ENCODE results near the gene SCLY. TPM values are rescaled to one million over a fixed set of nuclear protein-coding genes. Genes with fewer than 3 reads are reported as not detected.

The SCLY gene
- total RNA-seq, 1 experiment from 2014 or later: 28.7 TPM

DNA sequence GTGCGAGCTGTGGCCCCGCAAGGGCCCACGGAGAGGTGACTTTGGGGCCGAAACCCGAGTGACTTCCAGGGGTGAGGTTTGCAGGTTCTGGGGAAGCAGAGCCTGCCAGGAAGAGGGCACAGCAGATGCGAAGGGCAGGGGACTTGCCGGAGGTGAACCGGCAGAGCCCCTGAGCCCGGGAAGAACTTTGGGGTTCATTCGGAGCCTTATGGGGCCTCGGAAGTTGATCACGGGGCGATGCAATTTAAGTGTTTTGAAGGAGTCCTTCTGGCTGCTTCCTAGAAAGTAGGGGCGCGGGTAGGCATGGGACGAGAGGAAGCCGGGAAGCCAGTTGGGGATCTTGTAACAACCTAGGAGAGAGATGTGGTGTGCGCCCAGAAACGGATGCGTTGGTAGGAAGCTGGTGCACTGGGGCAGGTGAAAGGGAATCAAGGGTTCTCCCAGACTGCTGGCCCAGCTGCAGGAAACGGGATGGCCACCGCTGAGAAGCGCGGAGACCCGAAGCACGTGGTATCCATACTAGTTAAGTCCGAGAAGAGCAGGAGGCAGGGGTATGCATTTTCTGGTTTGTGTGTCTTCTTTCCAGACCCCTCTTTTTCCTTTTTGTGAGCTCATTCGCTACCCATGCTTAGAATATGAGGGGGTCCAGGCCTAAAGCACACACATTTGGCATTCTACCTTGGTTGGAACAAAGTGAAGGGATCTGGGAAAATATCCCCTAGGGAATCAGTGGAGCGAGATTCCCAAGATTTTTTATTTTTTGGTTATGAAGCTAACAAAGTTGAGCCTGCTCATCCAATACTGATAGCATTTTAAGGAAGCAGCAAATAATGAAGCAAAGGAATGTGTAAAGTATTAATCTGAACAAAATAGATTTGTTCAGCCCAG is 758 bp downstream of the SCLY start:
- no peak for DNase-seq (ENCODE audit: low read depth, low spot score)
- intact Hi-C loops (cut with micrococcal nuclease): no loop called here
- TF ChIP-seq FOSL1 (IDR thresholded peaks at IDR 0.05; ENCODE audit: low read depth): no peak
- TF ChIP-seq, protein P1, sequence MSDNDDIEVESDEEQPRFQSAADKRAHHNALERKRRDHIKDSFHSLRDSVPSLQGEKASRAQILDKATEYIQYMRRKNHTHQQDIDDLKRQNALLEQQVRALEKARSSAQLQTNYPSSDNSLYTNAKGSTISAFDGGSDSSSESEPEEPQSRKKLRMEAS (IDR thresholded peaks at IDR 0.05): peak; percentile 78
- no peaks in the 10 kb centered on the region for H3K9me2 ChIP-seq (ENCODE audit: insufficient read depth)
- H3K4me2 ChIP-seq (ENCODE audit: low read length): peak overlapping the region; percentile 83
- H2AFZ ChIP-seq (ENCODE audit: low read depth, low read length, poor library complexity, severe bottlenecking): no peak overlapping the region
- ChIA-PET CTCF (no interaction called here), RAD21 (ENCODE audit: low non-redundant PET in 1 of 2, low total read pairs in 2 of 2, uncharacterized antibody in 2 of 2, unreplicated experiment in 2 of 2) (no interaction called here), POLR2A (interaction anchor here (0.9 kb wide), 1 partner anchor 16 kb away, joined by 3 read pairs; no protein-coding TSS in a partner anchor)
- H3K4me1 ChIP-seq (ENCODE audit: control insufficient read depth in 1 of 2, insufficient read depth in 2 of 2, low read length in 2 of 2): peaks cover 9 to 22% of the 10 kb centered on the region in 2 experiments; a peak in 2 of 4 replicates
- H3K9me3 ChIP-seq (ENCODE audit: control insufficient read depth in 1 of 2, insufficient read depth in 1 of 2, low read depth in 1 of 2, low read length in 2 of 2): no peaks in the 10 kb centered on the region
- H3K4me3 ChIP-seq (replicated peaks in 1 of 2; ENCODE audit: low read depth in 1 of 2, low read length in 2 of 2): peak overlapping the region; percentile 78 to 95
- BruUV-seq (replicated peaks): TSS peak; percentile 58
- peaks cover 35% of the 10 kb centered on the region for H3K79me2 ChIP-seq (ENCODE audit: insufficient read depth, low read length)
- peak; percentile 13 for ATAC-seq
- H4K20me1 ChIP-seq (ENCODE audit: insufficient read depth): no peaks in the 10 kb centered on the region
- peak overlapping the region; percentile 94 for H3K27ac ChIP-seq (ENCODE audit: low read depth, low read length)
- H3K36me3 ChIP-seq (ENCODE audit: control insufficient read depth in 1 of 2, insufficient read depth in 2 of 2, low read length in 2 of 2): peaks cover 7 to 17% of the 10 kb centered on the region in 2 experiments; a peak in 3 of 4 replicates
- peak overlapping the region; percentile 92 for H3K9ac ChIP-seq (ENCODE audit: low read length)
- no peaks in the 10 kb centered on the region for H3K27me3 ChIP-seq (ENCODE audit: insufficient read depth, low read length)

DNA sequence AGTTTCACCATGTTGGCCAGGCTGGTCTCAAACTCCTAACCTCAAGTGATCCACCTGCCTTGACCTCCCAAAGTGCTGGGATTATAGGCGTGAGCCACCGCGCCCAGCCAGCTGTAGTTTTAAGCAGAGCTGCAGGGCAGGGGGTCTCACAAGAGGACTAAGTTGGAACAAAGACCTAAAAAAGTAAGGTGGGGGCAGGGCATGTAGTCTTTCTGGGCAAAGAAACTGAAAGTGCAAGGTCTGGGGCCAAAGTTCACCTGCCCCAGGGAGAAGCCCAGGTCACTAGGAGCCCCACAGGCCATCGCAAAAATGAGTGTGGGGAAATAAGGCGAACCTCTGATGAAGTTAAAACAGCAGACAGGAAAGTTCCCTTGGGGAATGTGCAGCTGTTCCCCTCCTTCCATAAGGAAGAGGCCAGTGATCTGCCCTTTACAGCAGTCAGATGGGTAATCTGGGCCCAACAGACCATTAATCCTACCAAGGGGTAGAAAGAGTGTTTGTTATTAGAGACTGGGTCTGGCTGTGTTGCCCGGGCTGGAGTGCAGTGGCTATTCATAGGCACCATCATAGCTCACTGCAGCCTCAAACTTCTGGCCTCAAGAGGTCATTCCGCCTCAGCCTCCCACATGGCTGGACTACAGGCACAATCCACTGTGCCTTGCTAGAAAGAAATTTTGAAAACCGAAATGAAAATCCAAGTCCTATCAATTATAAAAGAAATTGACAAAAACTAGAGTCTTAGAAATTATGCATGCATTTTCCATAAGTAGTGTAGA is 2.8 kb downstream of the SCLY start:
- no TSS peak for BruUV-seq (replicated peaks)
- CTCF ChIA-PET: no interaction called here
- no peak overlapping the region for H3K4me2 ChIP-seq (ENCODE audit: low read length)
- no peaks in the 10 kb centered on the region for H4K20me1 ChIP-seq (ENCODE audit: insufficient read depth)
- H3K36me3 ChIP-seq (ENCODE audit: control insufficient read depth in 1 of 2, insufficient read depth in 2 of 2, low read length in 2 of 2): peaks cover 8 to 33% of the 10 kb centered on the region in 2 experiments; a peak in 3 of 4 replicates
- peaks cover 9 to 22% of the 10 kb centered on the region in 2 experiments; a peak in 2 of 4 replicates for H3K4me1 ChIP-seq (ENCODE audit: control insufficient read depth in 1 of 2, insufficient read depth in 2 of 2, low read length in 2 of 2)
- H3K79me2 ChIP-seq (ENCODE audit: insufficient read depth, low read length): peaks cover 40% of the 10 kb centered on the region
- H3K4me3 ChIP-seq (replicated peaks in 1 of 2; ENCODE audit: low read depth in 1 of 2, low read length in 2 of 2): no peak overlapping the region
- RAD21 ChIA-PET (ENCODE audit: low non-redundant PET in 1 of 2, low total read pairs in 2 of 2, uncharacterized antibody in 2 of 2, unreplicated experiment in 2 of 2): no interaction called here
- no peak overlapping the region for H3K9ac ChIP-seq (ENCODE audit: low read length)
- H3K9me2 ChIP-seq (ENCODE audit: insufficient read depth): no peaks in the 10 kb centered on the region
- H3K9me3 ChIP-seq (ENCODE audit: control insufficient read depth in 1 of 2, insufficient read depth in 1 of 2, low read depth in 1 of 2, low read length in 2 of 2): no peaks in the 10 kb centered on the region
- POLR2A ChIA-PET: interaction anchor here (1.0 kb wide), 1 partner anchor 35 kb away, joined by 3 read pairs; no protein-coding TSS in a partner anchor
- H3K27me3 ChIP-seq (ENCODE audit: insufficient read depth, low read length): no peaks in the 10 kb centered on the region
- intact Hi-C loops (cut with micrococcal nuclease): no loop called here
- no peak overlapping the region for H2AFZ ChIP-seq (ENCODE audit: low read depth, low read length, poor library complexity, severe bottlenecking)
- ATAC-seq: no peak
- DNase-seq (ENCODE audit: low read depth, low spot score): no peak
- H3K27ac ChIP-seq (ENCODE audit: low read depth, low read length): no peak overlapping the region
- TF ChIP-seq YY1 (IDR thresholded peaks at IDR 0.05; ENCODE audit: extremely low read depth, insufficient replicate concordance, low read depth, low read length) (no peak), EGR1 (IDR thresholded peaks at IDR 0.05; ENCODE audit: low read depth) (no peak), FOSL1 (IDR thresholded peaks at IDR 0.05; ENCODE audit: low read depth) (no peak), ELF1 (IDR thresholded peaks at IDR 0.05; ENCODE audit: borderline replicate concordance, low read depth) (no peak), SIN3A (IDR thresholded peaks at IDR 0.05; ENCODE audit: low read depth) (no peak), CEBPB (IDR thresholded peaks at IDR 0.05; ENCODE audit: low read depth) (no peak), CBX3 (IDR thresholded peaks at IDR 0.05; ENCODE audit: low read depth) (no peak), RAD21 (IDR thresholded peaks at IDR 0.05; ENCODE audit: low read depth) (no peak), SRF (IDR thresholded peaks at IDR 0.05; ENCODE audit: low read depth) (no peak), JUND (IDR thresholded peaks at IDR 0.05) (no peak)
- TF ChIP-seq, protein P2, sequence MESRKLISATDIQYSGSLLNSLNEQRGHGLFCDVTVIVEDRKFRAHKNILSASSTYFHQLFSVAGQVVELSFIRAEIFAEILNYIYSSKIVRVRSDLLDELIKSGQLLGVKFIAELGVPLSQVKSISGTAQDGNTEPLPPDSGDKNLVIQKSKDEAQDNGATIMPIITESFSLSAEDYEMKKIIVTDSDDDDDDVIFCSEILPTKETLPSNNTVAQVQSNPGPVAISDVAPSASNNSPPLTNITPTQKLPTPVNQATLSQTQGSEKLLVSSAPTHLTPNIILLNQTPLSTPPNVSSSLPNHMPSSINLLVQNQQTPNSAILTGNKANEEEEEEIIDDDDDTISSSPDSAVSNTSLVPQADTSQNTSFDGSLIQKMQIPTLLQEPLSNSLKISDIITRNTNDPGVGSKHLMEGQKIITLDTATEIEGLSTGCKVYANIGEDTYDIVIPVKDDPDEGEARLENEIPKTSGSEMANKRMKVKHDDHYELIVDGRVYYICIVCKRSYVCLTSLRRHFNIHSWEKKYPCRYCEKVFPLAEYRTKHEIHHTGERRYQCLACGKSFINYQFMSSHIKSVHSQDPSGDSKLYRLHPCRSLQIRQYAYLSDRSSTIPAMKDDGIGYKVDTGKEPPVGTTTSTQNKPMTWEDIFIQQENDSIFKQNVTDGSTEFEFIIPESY (IDR thresholded peaks at IDR 0.05; ENCODE audit: extremely low read depth, insufficient replicate concordance, low read length): no peak
- TF ChIP-seq, protein P1 (IDR thresholded peaks at IDR 0.05): no peak
- TF ChIP-seq, protein P3, sequence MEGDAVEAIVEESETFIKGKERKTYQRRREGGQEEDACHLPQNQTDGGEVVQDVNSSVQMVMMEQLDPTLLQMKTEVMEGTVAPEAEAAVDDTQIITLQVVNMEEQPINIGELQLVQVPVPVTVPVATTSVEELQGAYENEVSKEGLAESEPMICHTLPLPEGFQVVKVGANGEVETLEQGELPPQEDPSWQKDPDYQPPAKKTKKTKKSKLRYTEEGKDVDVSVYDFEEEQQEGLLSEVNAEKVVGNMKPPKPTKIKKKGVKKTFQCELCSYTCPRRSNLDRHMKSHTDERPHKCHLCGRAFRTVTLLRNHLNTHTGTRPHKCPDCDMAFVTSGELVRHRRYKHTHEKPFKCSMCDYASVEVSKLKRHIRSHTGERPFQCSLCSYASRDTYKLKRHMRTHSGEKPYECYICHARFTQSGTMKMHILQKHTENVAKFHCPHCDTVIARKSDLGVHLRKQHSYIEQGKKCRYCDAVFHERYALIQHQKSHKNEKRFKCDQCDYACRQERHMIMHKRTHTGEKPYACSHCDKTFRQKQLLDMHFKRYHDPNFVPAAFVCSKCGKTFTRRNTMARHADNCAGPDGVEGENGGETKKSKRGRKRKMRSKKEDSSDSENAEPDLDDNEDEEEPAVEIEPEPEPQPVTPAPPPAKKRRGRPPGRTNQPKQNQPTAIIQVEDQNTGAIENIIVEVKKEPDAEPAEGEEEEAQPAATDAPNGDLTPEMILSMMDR (IDR thresholded peaks at IDR 0.05 in 2 of 3, conservative IDR thresholded peaks at IDR 0.05 in 1 of 3; ENCODE audit: borderline replicate concordance in 1 of 3, insufficient read depth in 1 of 3, low read depth in 2 of 3, low read length in 2 of 3): no peak
